WI38 (cell line): Measurements from ENCODE around the gene LAMC3.

ENCODE experiments used
- H3K4me3 ChIP-seq: 2 replicates; pipeline ENCODE4 v1.5.1; 2011; ENCODE audit warnings: low read depth, mild to moderate bottlenecking, control low read depth, low read length
- TF ChIP-seq, protein P1 (sequence below): IDR thresholded peaks from 2 replicates; pipeline ENCODE4 v1.5.1; 2012; ENCODE audit warnings: low read depth, mild to moderate bottlenecking, control low read depth, low read length

LAMC3 gene

DNA sequence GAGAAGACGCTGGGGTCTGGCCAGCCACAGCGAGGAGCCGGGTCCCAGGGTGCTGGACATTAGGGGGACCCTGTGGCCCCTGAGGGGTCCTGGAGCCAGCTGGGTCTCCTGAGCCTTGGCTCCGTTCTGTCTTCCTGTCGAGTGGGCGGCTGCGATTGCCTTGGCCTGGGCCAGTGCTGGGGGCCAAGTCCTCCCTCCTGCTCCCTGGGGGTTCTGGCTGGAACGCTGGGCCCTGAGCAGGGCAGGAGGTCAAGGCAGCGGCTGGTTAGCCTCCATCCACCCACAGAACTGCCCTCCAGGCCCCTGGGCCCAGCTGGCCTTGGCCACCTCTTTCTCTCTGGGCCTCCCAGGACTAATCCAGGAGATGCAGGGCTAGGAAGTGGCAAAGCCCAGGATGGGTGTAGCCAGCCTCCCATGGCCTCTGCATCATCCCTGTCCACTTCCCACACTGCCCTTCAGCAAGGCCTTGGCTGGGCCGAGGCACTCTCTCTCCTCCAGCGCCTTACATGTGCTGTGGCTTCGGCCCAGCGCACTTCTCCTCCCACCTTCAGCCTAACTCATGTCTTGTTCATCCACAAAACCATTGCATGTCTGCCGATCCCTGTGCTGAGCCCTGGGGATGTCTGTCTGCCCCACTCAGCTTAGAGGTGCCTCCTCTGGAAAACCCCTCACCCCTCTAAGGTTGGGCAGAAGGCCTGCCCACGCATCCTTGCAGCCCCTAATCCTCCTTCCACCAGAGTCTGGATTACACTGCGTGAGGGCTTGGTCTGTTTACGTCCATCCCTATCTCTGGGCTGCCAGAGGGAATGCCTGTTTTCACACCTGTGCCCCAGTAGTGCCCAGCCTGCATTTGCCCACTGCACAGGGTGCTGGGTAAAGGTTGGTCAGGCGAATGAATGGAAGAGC, 5.0 kb downstream of the LAMC3 start:
- TF ChIP-seq, protein P1, sequence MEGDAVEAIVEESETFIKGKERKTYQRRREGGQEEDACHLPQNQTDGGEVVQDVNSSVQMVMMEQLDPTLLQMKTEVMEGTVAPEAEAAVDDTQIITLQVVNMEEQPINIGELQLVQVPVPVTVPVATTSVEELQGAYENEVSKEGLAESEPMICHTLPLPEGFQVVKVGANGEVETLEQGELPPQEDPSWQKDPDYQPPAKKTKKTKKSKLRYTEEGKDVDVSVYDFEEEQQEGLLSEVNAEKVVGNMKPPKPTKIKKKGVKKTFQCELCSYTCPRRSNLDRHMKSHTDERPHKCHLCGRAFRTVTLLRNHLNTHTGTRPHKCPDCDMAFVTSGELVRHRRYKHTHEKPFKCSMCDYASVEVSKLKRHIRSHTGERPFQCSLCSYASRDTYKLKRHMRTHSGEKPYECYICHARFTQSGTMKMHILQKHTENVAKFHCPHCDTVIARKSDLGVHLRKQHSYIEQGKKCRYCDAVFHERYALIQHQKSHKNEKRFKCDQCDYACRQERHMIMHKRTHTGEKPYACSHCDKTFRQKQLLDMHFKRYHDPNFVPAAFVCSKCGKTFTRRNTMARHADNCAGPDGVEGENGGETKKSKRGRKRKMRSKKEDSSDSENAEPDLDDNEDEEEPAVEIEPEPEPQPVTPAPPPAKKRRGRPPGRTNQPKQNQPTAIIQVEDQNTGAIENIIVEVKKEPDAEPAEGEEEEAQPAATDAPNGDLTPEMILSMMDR = no peak
- H3K4me3 ChIP-seq = no peak overlapping the region

DNA sequence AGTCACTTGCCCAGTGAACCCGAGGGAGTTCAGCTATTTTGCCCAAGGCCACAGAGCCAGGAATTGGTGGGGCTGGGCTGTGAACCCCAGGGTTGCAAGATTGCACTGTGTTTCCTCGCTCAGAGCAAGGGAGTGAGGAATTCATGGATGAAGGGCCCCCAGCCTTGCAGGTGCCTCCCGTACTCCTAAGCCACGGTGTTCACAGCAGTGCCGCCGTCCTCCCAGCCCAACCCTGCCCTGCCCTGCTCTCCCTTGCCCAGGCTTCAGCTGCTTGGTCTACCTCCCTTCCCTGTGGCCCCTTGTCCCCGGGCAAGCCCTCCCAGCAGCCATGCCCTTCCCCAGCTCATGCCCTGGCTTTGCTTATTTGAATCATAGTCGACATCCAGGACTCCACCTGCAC, 6.1 kb downstream of the LAMC3 start:
- TF ChIP-seq, protein P1 = no peak
- no peak overlapping the region for H3K4me3 ChIP-seq

DNA sequence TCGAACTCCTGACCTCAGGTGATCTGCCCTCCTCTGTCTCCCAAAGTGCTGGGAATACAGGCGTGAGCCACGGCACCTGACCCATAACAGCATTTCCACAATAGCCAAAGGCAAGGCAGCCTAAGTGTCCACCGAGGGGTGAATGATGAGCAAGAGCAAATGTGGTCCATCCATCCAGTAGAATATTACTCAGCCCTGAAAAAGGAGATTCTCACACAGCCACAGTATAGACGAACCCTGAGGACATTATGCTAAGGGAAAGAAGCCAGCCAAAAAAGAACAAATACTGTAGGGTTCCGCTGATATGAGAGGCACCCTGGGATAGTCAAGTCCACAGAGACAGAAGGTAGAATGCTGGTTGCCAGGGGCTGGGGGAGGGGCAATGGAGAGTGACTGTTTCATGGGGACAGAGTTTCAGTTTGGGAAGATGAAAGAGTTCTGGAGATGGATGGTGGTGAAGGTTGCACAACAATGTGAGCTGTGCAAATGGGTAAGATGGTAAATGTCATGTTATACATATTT, 7.0 kb downstream of the LAMC3 start:
- TF ChIP-seq, protein P1 = no peak
- no peak overlapping the region for H3K4me3 ChIP-seq

DNA sequence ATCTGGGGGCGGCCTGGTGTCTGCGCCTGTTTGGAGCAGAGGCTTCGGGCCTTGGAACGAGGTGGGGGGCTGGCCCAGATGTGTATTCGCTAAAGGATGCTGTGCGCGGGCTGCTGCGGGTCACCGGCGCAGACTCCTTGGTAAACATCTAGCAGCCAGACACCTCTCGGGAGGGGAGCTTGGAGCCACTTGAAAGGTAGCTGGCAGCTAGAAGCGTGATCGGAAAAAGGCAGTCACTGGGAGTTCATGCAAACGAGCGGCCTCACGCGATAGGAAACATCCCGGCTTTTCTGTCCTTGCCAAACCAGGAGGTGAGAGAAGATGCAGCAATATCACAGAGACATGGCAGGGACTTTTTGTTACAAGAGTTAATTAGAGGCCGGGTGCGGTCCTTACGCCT, 8.1 kb downstream of the LAMC3 start:
- no peak overlapping the region for H3K4me3 ChIP-seq
- TF ChIP-seq, protein P1 = no peak

DNA sequence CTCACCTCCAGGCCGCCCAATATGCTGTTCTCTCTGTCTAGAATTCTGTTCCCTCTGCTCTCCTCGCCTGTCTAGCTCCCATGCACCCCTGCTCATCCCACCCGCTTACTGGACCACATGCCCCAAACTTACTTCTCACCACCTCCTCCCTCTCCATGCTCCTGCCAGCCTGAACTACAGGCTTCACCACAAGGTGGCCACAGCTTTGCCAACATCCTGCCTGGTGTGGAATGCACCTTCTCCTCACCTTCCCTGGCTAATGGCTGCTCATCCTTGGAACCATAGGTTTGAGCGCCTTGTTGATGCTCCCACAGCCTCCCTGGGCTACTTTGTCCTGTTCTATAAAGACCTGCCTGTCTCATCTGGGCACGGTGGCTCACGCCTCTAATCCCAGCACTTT, 9.6 kb downstream of the LAMC3 start:
- TF ChIP-seq, protein P1 = 0 out of 2 replicates have a peak, but pooled peaks have one; percentile 11
- H3K4me3 ChIP-seq = no peak overlapping the region

DNA sequence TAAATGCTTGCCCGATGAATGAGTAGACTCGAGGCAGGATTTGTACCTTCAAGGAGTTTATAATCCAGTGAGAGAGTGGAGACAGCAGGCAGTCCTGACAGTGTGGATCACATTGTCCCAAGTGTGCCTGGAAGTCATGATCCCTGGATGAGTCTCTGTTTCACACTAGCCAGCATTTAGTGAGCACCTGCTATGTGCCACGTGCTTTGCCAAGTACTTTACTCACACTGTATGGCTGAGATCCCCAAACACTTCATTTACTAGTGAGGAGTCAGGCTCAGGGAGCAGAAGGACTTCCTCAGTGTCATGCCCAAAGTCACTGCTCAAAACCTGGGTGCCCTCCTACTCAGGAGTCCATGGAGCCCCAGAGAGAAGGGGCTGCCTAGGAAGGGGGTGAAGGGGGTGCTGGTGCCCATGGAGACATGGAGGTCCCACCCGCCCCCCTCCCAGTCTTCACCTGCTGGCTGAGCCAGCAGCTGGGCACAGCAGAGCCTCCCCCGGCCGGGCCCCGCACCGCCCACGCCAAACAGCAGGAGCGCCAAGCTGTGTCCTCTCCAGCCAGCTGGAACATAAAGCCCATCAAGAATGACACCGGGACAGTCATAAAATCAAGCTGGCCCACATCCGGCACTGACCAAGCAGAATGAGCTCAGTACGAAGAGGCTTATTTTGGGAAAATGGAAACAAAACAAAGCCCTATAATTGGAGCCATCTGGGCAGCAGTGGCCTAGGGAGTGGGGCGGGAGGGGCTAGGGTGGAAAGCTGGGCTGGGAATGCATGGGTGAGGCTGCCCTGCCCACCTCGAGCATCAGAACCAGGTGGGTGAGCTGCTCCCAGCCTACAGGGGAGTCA, 10.6 kb downstream of the LAMC3 start:
- no peak overlapping the region for H3K4me3 ChIP-seq
- TF ChIP-seq, protein P1 = no peak
